MV-4-11 (cell line): Measurements from ENCODE around the gene SUCLG2.

Source experiments
- DNase-seq: peaks from one replicate; lab custom pipeline; 2025; lab: John Stamatoyannopoulos, UW

SUCLG2 gene

DNA sequence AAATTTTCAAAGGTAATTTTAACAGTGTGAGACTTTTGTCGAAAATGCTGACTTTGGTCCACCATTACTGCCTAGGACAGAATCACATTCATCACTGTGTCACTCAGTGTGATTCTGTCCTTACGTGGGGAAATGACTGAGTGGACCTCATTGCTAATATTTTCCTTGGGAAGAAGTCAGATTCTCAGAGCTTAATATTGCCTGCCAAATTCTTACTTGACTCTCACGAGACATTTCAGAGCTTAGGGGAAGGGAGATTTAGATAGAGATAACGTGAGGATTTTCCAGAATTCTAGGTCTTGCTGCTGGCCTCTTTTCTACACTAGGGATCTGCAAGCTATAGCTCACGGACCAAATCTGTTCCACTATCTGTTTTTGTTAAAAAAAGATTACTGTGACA lies 270.4 kb downstream of the SUCLG2 start:
- no peak for DNase-seq

DNA sequence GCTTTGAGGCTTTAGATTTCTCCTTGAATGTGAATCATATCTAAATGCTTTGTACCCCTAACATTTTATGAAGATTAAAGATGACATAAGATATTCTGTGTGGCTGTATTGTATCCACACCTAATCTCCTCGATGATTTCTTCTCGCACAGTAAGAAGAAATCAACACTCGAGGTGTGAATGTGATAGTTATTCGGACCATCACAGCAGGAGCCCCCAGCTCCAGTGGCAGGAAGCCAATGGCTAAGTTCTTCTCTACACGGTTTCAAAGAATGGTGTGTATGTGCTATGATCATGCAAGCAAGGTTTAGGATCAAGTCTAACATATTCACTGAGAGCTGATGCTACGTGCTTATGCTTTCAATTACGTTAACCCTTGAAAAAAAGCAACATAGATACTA lies 271.0 kb downstream of the SUCLG2 start:
- no peak for DNase-seq

DNA sequence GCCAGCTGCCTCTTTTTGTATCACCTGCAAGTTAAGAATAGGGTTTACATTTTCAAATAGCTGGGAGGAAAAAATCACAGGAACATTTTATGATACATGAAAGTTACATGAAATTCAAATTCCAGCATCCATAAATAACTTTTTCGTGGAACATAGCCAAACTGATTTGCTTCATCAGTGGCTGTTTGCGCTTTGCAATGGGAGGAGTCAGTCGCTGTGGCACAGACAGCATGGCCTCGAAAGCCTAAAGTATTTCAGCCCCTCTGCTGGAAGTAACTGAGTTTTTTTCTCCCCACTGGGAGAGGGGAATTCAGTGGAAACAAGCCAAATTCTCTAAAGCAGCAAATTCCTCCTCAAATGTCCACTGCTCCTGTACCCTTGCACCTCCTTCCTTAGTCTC lies 271.9 kb downstream of the SUCLG2 start:
- no peak for DNase-seq

DNA sequence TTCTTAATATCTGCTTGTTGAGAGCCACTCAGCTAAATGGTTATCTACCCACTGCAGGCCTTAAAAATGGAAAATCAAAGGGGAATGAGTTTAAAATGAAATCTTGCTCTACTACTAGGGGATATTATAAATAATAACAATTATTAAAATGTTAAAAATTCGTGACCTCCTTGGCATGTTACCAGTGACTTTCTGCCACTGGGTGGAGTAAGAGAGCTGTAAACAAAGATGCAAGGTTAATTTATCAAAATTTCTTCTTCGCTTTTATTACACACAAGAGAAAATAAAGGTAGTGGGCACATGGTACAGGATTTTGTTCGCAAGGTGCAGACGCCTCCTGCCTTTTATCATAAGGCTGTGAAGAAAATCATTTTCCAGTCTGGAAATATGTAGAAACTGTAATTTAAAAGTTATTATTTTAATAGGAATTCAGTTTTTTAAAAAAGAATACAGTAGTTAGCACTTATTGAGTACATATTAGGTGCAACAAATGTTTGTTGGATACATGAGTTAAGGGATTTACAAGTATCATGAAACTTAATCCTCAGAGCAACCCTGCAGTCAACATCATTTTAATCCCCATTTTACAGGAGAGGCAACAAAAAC lies 272.6 kb downstream of the SUCLG2 start:
- peak; percentile 8 for DNase-seq

DNA sequence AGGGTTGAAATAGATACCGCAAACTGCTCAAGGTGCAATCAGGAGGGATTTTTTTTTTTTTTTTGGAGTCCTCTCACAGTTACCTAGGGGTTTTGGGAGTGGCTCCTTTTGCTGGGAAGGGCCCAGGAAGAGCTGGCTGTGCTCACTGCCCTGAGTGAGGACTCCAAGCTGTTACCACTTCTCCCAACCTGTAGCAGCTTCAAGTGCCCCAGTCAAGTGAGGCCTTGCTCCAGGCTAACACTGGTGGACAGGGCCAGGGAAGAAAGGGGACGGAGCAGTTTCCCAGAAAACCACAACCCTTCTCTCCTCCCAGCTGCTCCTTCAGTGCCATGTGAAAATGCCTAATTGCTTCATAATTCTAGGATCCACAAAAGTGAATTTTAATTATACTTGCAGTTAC lies 274.3 kb downstream of the SUCLG2 start:
- DNase-seq, result no peak

DNA sequence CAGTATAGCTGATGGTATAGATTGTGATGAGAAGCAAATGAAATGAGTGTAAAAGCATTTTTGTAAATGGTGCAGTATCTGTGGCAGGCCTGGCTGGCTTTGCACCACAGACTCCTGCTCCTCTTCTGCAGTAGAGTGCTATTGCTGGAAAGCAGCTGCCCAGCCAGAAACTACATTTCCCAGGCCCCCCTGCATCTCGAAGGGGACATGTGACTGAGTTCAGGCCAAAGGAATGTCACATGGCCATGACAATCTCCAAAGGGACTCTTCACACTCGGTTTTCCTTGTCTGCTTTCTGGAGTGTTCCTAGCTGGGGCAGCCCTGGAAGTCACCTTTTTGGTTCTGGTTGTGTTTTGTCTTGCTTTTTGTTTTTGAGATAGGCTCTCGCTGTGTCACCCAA lies 277.1 kb downstream of the SUCLG2 start:
- no peak for DNase-seq

DNA sequence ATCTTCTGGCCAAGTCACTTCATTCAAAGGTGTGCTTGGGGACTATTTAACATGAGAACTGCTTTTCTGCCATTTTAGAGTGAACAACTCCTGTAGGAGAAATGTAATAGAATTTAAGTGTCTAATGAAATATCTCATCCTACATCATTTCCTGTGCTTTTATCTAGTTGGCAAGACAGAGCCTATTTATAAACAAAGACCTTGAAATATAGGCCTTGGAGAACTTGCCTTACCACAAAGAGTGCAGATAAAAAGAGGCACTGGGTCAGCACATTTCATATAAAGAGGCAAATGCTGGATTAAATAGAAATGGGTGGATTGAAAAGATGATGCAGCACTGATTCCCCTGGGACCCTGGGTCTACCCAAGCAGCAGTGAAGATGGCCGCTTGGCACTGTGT lies 278.0 kb downstream of the SUCLG2 start:
- no peak for DNase-seq

DNA sequence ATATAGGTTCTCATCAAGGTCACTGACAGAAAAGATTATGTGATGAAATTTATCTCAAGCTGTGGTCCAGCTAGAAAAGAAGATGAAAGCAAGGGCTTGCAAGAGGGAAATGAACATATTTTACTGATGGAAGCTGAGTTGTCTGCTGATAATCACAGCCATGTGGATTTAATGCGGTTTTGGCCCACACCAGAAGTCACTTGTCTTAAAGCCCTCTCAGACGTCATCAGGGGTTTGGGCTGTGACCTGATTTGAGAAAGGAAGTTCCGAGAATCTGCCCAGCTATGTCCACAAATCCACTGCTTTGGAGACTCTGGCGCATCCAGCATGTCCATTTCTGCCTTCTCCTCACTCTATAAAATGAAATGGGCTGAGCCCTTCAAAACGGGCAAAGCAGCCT lies 278.4 kb downstream of the SUCLG2 start:
- DNase-seq, result no peak

DNA sequence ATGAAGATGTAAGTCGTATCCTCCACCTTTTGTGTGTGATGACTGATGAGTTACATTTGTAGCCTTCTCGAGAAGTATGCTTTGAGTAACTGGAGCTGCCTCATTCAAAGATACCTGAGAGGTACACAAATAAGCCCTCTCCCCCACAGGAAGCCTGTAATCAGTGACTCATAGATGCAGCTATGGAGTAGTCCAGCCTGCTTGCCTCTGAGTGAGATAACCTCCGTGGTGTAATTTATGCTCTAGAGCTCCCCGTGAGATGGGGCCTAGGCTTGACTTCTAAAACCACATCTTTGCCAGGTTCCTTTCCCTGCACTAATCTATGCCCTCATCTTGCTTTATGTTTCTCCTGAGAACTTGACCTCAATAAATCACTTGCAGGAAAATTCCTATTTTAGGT lies 291.7 kb downstream of the SUCLG2 start:
- DNase-seq, result peak; percentile 16

DNA sequence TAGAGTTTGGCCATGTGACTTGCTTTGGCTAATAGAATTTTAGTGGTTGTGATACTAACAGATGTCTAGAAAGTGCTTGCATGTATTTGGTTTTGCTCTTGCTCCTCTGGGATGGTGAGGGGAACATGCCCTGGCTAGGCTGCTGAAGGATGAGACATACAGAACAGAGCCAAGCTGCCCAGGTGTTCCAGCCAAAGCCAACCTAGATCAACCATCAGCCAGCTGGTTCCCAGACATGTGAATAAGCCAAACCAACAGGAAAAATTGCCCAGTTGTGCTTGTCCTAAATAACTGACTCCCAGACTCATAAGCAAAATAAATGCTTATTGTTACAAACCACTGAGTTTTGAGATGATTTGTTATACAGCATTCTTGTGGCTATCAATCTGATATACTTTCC lies 292.6 kb downstream of the SUCLG2 start:
- no peak for DNase-seq

DNA sequence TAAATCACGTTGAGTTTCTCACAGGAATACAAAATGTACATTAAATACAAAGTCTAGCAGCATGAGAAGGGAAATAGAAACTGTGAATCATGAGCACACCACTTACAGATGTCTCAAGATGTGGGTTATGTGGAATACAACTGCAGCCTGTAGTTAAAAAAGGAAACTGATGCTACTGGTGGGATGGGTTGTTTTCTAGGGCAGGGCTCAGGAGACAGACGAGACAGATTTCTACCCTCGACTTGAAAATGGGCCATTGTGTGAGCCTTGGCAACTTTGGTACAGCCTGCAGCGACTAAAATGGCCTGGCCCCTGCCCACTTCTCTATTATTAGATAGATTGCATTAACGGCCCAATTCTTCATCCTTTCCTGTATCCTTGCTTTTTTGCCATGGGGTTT lies 293.1 kb downstream of the SUCLG2 start:
- DNase-seq, result peak; percentile 63

DNA sequence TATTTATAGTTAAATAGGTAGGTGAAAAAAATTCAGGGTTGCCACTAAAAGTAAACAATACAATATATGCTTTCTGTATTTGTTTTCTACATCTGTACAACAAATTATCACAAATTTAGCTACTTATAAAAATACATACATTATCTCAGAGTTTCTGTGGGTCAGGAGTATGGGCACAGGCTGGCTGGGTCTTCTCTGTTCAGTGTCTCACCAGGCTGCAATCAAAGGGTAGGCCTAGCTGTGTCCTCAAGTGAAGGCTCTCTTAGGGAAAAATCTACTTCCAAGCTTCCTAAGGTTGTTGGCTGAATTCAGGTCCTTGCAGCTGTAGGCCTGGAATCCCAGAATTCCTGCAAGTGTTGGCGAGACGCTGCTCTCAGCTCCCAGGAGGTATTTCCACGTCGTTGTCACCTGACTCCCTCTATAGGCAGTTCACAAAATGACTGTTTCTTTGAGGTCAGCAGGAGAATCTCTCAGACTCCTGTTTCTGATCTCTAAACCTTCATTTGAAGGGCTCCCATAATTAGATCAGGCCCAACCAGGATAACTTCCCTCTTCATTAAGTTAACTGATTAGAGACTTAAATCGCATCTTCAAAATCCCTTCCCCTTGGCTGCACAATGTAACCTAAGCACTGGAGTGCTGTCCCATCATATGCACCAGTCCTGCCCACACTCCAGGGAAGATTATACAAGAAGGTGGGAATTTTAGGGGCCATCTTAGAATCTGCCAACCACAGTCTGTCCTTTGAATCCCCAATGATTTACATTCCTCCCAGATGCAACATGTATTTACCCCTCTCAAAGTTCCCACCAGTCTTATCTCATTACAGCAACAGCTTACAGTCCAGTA lies 296.6 kb downstream of the SUCLG2 start:
- no peak for DNase-seq

DNA sequence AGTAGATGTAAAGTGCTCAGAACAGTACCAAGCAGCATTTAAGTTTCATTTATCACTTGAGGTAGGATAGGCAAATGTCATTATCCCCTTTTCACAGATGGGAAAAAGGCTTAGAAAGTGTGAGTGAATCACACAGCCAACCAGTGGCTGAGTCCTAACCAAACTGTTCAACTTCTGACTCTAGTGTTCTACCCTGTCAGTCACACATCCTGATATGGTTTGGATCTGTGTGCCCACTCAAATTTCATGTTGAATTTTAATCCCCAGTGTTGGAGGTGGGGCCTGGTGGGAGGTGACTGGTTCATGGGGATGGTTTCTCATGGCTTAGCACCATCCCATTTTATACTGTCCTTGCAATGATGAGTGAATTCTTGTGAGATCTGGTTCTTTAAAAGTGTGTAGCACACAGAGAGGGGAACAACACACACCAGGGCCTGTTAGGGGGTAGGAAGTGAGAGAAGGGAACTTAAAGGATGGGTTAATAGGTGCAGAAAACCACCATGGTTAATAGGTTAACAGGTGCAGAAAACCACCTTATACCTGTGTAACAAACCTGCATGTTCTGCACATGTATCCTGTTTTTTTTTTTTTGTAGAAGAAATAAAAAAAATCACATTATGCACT lies 304.7 kb downstream of the SUCLG2 start:
- peak; percentile 42 for DNase-seq

DNA sequence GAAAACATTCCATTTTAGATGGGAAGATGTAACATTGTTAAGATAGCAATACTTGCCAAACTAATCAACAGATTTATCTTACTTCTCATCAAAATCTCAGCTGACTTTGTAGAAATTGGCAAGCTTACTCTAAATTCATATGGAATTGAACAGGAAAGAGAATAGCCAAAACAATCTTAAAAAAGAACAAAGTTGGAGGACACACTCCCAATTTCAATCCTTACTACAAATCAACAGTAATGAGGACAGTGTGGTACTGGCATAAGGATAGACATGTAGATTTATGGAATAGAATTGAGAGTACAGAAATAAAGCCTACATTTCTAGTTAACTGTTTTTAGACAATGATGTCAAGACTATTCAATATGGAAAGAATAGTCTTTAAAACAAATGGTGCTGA lies 308.3 kb downstream of the SUCLG2 start:
- no peak for DNase-seq

DNA sequence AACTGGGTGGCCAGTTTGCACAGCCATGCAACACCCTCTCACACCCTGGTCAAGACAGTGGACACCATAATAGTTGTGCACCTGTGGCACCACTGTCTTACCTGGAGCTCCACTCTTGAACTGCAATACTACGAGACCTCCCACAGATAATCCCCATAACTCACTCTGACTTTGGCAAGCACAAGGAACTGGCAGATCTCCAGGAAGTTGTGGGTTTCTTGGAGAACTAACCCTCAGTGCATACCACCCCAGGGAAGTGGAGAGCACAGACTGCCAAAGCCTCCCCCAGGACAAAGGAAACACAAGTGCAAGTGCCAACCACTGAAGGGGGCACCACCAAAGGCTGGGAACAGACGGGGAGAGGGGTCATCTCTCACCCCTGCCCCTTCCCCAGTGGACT lies 318.6 kb downstream of the SUCLG2 start:
- peak; percentile 49 for DNase-seq

DNA sequence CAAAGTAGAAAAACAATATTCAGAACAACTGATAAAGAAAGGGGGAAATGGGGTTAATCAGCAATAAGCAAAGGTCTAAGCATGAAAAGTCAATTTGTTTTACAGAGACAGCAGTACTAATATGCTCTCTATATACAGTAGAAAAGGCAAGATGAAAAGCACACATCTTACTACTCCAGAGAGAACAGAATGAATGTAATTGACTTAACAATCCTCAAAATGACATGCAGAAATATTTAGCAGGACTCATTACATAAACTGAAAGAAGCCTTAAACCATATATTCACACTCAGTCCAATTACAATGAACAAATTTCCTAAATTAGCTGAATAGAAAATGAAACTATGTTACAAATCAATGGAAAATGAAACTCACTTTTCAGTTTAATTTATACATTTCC lies 319.8 kb downstream of the SUCLG2 start:
- no peak for DNase-seq

DNA sequence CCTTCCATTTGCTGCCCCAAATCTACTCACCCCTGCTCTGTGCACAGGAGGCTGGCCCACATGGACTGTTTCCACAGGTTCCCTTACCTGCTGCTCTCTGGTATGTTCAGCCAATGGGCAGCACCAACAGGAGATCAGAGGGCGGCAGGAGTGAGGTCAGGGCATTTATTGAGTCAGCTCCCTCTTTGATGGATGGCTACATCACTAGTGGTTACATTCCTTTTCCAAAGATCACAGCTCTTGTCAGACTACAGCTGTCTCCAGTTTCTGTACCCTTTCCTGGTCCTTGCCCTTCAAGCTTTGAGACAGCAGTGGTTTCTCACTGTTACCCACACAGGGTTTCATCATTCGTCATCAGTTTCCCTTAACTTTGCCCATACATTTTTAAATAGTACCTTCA lies 325.1 kb downstream of the SUCLG2 start:
- peak; percentile 71 for DNase-seq

DNA sequence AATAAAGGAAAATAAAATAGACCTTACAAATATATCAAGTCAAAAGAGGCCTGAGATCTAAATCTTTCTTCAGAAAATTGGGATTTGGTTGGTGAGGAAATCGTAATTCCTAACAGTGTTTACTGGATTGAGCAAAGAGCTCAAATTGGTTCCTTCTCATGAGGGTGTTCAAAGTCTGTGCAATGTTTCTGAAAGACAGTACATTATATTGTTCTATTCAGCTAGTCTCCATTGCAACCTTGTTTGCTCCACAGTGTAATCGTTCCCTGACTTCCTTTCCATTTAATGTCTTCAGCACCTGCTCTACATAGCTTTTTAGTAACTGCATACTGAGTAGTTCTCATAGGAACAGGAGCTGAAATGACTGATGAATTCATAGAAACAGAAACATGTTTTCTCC lies 326.8 kb downstream of the SUCLG2 start:
- no peak for DNase-seq

DNA sequence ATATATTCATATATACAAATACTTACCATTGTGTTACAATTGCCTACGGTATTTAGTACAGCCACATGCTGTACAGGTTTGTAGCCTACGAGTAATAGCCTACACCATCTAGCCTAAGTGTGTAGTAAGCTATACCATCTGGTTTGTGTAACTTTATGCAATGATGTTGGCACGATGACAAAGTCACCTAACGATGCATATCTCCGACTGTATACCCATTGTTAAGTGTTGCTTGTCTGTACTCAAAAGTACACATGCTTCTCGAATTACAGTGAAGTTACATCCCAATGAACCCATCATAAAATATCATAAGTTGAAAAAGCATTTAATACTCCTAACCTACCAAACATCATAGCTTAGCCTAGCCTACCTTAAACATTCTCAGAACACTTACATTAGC lies 329.2 kb downstream of the SUCLG2 start:
- DNase-seq, result no peak
